ENCODE results near the gene METTL23. TPM values are rescaled to one million over a fixed set of nuclear protein-coding genes. Genes with fewer than 3 reads are reported as not detected.

Gene METTL23
- total RNA-seq, 1 experiment from 2014 or later = 43.4 TPM

DNA sequence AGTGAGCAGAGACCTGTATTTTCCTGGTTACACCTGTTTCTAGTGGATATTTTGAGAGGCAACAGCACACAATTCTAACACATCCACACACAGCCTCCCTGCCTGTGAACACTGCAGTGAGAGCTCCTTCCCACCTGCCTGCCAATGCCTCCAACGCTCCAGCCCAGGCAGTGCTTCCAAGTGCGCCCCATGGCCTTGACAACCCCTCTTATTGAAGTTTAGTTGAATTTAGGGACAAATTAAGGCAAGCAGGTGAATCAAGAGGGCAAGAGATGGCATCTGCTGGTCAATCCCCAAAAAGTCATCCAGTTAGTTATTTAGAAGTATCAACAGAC, 11.2 kb upstream of the METTL23 start:
- Histone ChIP-seq H4K20me1 (ENCODE audit: insufficient read depth, low read depth, low read length) (peaks cover 5% of the 10 kb centered on the region; the same call in 1 of the 2 replicates), H3K9me2 (replicated peaks; ENCODE audit: insufficient read depth, low read length) (no peaks in the 10 kb centered on the region), H3K27ac (ENCODE audit: low read length) (no peak overlapping the region), H2AFZ (ENCODE audit: low read length) (no peak overlapping the region), H3K9ac (ENCODE audit: low read length) (no peak overlapping the region), H3K9me3 (ENCODE audit: low read length) (no peaks in the 10 kb centered on the region), H3K4me2 (ENCODE audit: low read depth, low read length, poor library complexity, severe bottlenecking) (no peak overlapping the region), H3K4me1 (ENCODE audit: low read length) (no peaks in the 10 kb centered on the region), H3K79me2 (ENCODE audit: low read length) (no peaks in the 10 kb centered on the region), H3K27me3 (ENCODE audit: low read length) (no peaks in the 10 kb centered on the region), H3K36me3 (ENCODE audit: insufficient read depth, low read length) (peaks cover 23% of the 10 kb centered on the region), H3K4me3 (ENCODE audit: low read length) (no peak overlapping the region)
- DNase-seq = no peak

DNA sequence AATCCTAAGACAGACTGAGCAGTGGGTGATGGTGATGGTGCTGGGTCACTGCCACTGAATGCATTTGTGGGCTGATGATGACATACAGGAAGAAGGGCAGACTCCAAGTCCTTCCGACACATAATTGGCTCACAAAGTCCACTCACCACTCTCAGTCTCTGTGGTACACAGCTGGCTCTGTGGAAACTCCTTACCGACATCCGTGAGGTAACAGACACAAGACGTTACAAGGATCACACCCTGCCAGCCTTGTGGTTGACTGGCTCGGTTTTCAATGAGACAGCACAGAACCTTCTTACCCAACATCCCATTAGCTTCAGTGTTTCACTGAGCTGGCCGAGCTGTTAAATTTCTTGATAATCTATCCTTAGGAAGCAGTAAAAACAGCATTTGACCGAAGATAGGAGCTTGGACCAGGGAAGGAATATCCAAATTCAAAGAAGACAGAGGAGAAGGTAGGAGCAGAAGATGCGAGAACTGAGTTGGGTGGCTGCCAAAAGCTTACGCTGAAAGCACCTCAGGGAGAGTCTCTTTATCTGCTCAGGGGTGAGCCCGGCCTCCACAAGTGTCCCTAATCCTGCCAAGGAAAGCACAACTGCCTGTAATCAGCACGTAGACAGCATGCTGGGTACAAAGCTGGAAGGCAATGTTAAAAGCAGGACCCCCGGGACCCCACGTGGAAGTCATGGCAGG, 10.3 kb upstream of the METTL23 start:
- no peak overlapping the region for H3K4me2 ChIP-seq (ENCODE audit: low read depth, low read length, poor library complexity, severe bottlenecking)
- H3K4me1 ChIP-seq (ENCODE audit: low read length) = no peaks in the 10 kb centered on the region
- H3K79me2 ChIP-seq (ENCODE audit: low read length) = no peaks in the 10 kb centered on the region
- no peak overlapping the region for H2AFZ ChIP-seq (ENCODE audit: low read length)
- H3K9me3 ChIP-seq (ENCODE audit: low read length) = no peaks in the 10 kb centered on the region
- H3K9ac ChIP-seq (ENCODE audit: low read length) = no peak overlapping the region
- no peak overlapping the region for H3K27ac ChIP-seq (ENCODE audit: low read length)
- peaks cover 30% of the 10 kb centered on the region for H3K36me3 ChIP-seq (ENCODE audit: insufficient read depth, low read length)
- DNase-seq = no peak
- no peaks in the 10 kb centered on the region for H3K9me2 ChIP-seq (replicated peaks; ENCODE audit: insufficient read depth, low read length)
- no peak overlapping the region for H3K4me3 ChIP-seq (ENCODE audit: low read length)
- H3K27me3 ChIP-seq (ENCODE audit: low read length) = no peaks in the 10 kb centered on the region
- H4K20me1 ChIP-seq (ENCODE audit: insufficient read depth, low read depth, low read length) = peaks cover 5% of the 10 kb centered on the region; the same call in 1 of the 2 replicates

GRCh38 chr17:76716839-76717215, 9.8 kb upstream of the METTL23 start:
- Histone ChIP-seq H3K9me2 (replicated peaks; ENCODE audit: insufficient read depth, low read length) (no peaks in the 10 kb centered on the region), H3K4me2 (ENCODE audit: low read depth, low read length, poor library complexity, severe bottlenecking) (no peak overlapping the region), H3K36me3 (ENCODE audit: insufficient read depth, low read length) (peaks cover 35% of the 10 kb centered on the region), H2AFZ (ENCODE audit: low read length) (no peak overlapping the region), H4K20me1 (ENCODE audit: insufficient read depth, low read depth, low read length) (peaks cover 5% of the 10 kb centered on the region; the same call in 1 of the 2 replicates), H3K79me2 (ENCODE audit: low read length) (no peaks in the 10 kb centered on the region), H3K4me1 (ENCODE audit: low read length) (no peaks in the 10 kb centered on the region), H3K27me3 (ENCODE audit: low read length) (no peaks in the 10 kb centered on the region), H3K9me3 (ENCODE audit: low read length) (no peaks in the 10 kb centered on the region), H3K4me3 (ENCODE audit: low read length) (no peak overlapping the region), H3K27ac (ENCODE audit: low read length) (no peak overlapping the region), H3K9ac (ENCODE audit: low read length) (no peak overlapping the region)
- DNase-seq = no peak

DNA sequence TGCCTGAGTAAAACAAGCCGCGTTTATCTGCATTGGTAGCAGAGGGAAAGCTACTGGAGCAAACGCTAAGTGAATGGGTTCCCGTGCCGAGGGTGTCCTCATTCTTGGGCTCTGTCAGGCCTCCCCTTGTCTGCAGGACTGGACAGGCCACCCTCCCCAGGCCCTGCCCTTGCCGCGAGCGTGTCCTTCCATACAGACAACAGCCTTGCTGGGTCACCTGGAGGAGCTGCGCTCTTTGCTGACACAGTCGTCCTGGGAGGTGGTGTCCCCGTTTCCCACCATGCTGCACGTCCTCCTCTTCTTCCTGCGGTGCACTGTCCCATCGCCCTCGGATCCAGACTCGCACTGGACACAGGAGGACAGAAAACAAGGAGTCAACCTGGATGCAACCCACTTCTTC, 8.1 kb upstream of the METTL23 start:
- H3K27ac ChIP-seq (ENCODE audit: low read length) = no peak overlapping the region
- H4K20me1 ChIP-seq (ENCODE audit: insufficient read depth, low read depth, low read length) = peaks cover 5% of the 10 kb centered on the region; the same call in 1 of the 2 replicates
- peaks cover 40% of the 10 kb centered on the region for H3K36me3 ChIP-seq (ENCODE audit: insufficient read depth, low read length)
- no peaks in the 10 kb centered on the region for H3K4me1 ChIP-seq (ENCODE audit: low read length)
- no peak for DNase-seq
- no peaks in the 10 kb centered on the region for H3K27me3 ChIP-seq (ENCODE audit: low read length)
- no peaks in the 10 kb centered on the region for H3K9me2 ChIP-seq (replicated peaks; ENCODE audit: insufficient read depth, low read length)
- H3K9ac ChIP-seq (ENCODE audit: low read length) = no peak overlapping the region
- no peaks in the 10 kb centered on the region for H3K9me3 ChIP-seq (ENCODE audit: low read length)
- H3K4me2 ChIP-seq (ENCODE audit: low read depth, low read length, poor library complexity, severe bottlenecking) = no peak overlapping the region
- H2AFZ ChIP-seq (ENCODE audit: low read length) = no peak overlapping the region
- H3K79me2 ChIP-seq (ENCODE audit: low read length) = no peaks in the 10 kb centered on the region; the same call in 1 of the 2 replicates
- H3K4me3 ChIP-seq (ENCODE audit: low read length) = no peak overlapping the region

DNA sequence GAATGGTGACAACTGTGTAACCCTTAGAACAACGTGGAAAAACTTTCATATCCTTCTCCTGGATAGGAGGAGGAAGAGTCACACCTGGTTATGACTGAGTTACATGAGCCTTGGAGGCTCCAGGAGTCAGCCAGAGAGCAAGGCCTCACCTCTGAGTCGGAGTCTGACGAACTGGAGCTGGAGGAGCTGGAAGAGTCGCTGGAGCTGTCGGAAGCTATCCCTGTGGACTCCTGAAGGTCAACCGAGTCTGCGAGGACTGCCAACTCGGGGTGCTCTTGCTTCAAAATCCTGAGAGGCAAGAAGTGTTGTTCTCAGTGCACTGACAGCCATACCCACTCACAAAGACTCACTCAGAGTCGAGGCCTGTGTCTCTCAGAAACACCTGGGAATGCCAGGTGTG, 6.4 kb upstream of the METTL23 start:
- Histone ChIP-seq H3K79me2 (ENCODE audit: low read length) (peaks cover 15% of the 10 kb centered on the region), H3K4me1 (ENCODE audit: low read length) (peaks cover 4% of the 10 kb centered on the region), H3K27me3 (ENCODE audit: low read length) (no peaks in the 10 kb centered on the region), H3K9ac (ENCODE audit: low read length) (no peak overlapping the region), H4K20me1 (ENCODE audit: insufficient read depth, low read depth, low read length) (0 out of 2 replicates have a peak, but pooled peaks cover 2% of the 10 kb centered on the region), H3K9me2 (replicated peaks; ENCODE audit: insufficient read depth, low read length) (no peaks in the 10 kb centered on the region), H3K27ac (ENCODE audit: low read length) (no peak overlapping the region), H3K4me2 (ENCODE audit: low read depth, low read length, poor library complexity, severe bottlenecking) (no peak overlapping the region), H3K9me3 (ENCODE audit: low read length) (no peaks in the 10 kb centered on the region), H2AFZ (ENCODE audit: low read length) (no peak overlapping the region), H3K4me3 (ENCODE audit: low read length) (no peak overlapping the region), H3K36me3 (ENCODE audit: insufficient read depth, low read length) (peaks cover 43% of the 10 kb centered on the region)
- DNase-seq = no peak

DNA sequence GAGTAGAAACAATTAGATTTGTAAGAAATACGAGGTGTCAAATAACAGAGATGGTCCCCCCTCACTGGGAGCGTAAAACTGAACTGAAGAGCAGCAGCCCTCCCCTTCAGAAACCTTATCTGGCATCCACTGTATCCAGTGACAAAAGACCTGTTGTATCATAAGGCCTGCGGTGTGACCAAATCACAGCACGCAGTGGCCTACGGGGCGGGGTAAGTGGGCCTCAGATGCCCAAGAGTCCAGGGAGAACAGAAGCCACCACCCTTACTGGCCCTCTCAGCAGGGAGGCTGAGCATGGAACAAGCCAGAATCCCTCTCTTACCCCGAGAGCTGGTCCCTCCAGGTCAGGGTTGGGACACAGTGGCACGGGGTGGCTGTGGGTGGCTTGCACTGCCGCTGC, 5.7 kb upstream of the METTL23 start:
- no peak for DNase-seq
- Histone ChIP-seq H3K4me2 (ENCODE audit: low read depth, low read length, poor library complexity, severe bottlenecking) (no peak overlapping the region), H3K9ac (ENCODE audit: low read length) (no peak overlapping the region), H3K9me3 (ENCODE audit: low read length) (no peaks in the 10 kb centered on the region), H3K79me2 (ENCODE audit: low read length) (peaks cover 23% of the 10 kb centered on the region), H2AFZ (ENCODE audit: low read length) (no peak overlapping the region), H3K4me3 (ENCODE audit: low read length) (no peak overlapping the region), H3K4me1 (ENCODE audit: low read length) (peaks cover 9% of the 10 kb centered on the region), H3K9me2 (replicated peaks; ENCODE audit: insufficient read depth, low read length) (no peaks in the 10 kb centered on the region), H3K27ac (ENCODE audit: low read length) (no peak overlapping the region), H3K36me3 (ENCODE audit: insufficient read depth, low read length) (peaks cover 43% of the 10 kb centered on the region), H4K20me1 (ENCODE audit: insufficient read depth, low read depth, low read length) (no peaks in the 10 kb centered on the region), H3K27me3 (ENCODE audit: low read length) (no peaks in the 10 kb centered on the region)

- H3K36me3 ChIP-seq (ENCODE audit: insufficient read depth, low read length) = peaks cover 39% of the 10 kb centered on the region
- H2AFZ ChIP-seq (ENCODE audit: low read length) = no peak overlapping the region
- H3K4me2 ChIP-seq (ENCODE audit: low read depth, low read length, poor library complexity, severe bottlenecking) = no peak overlapping the region
- peaks cover 9% of the 10 kb centered on the region for H3K4me1 ChIP-seq (ENCODE audit: low read length)
- no peak overlapping the region for H3K9ac ChIP-seq (ENCODE audit: low read length)
- H3K9me2 ChIP-seq (replicated peaks; ENCODE audit: insufficient read depth, low read length) = no peaks in the 10 kb centered on the region
- no peaks in the 10 kb centered on the region for H3K27me3 ChIP-seq (ENCODE audit: low read length)
- DNase-seq = no peak
- H4K20me1 ChIP-seq (ENCODE audit: insufficient read depth, low read depth, low read length) = no peaks in the 10 kb centered on the region
- peaks cover 25% of the 10 kb centered on the region for H3K79me2 ChIP-seq (ENCODE audit: low read length)
- no peak overlapping the region for H3K27ac ChIP-seq (ENCODE audit: low read length)
- H3K4me3 ChIP-seq (ENCODE audit: low read length) = no peak overlapping the region
- no peaks in the 10 kb centered on the region for H3K9me3 ChIP-seq (ENCODE audit: low read length)
Observed at GRCh38 chr17:76721463-76721862, 5.2 kb upstream of the METTL23 start.

DNA sequence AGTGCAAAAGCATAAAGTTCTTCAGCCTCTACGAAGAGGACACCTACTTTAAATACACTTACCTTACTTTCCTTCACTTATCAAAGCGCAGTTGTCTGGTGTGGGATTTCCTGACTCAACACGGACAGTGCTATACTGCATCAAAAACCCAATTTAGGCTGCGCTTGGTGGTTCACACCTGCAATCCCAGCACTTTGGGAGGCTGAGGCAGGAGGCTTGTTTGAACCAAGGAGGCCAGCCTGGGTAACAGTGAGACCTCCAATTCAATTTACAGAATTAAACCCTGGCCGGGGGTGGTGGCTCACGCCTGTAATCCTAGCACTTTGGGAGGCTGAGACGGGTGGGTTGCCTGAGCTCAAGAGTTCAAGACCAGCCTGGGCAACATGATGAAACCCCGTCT, 4.4 kb upstream of the METTL23 start:
- Histone ChIP-seq H3K79me2 (ENCODE audit: low read length) (peaks cover 30% of the 10 kb centered on the region), H4K20me1 (ENCODE audit: insufficient read depth, low read depth, low read length) (peaks cover under 1% of the 10 kb centered on the region; the same call in 1 of the 2 replicates), H3K9me3 (ENCODE audit: low read length) (no peaks in the 10 kb centered on the region), H3K27me3 (ENCODE audit: low read length) (no peaks in the 10 kb centered on the region), H3K9me2 (replicated peaks; ENCODE audit: insufficient read depth, low read length) (no peaks in the 10 kb centered on the region), H3K36me3 (ENCODE audit: insufficient read depth, low read length) (peaks cover 39% of the 10 kb centered on the region), H3K4me2 (ENCODE audit: low read depth, low read length, poor library complexity, severe bottlenecking) (no peak overlapping the region), H3K4me3 (ENCODE audit: low read length) (no peak overlapping the region), H3K27ac (ENCODE audit: low read length) (no peak overlapping the region), H3K4me1 (ENCODE audit: low read length) (peaks cover 9% of the 10 kb centered on the region), H3K9ac (ENCODE audit: low read length) (no peak overlapping the region), H2AFZ (ENCODE audit: low read length) (no peak overlapping the region)
- DNase-seq = no peak

Measured in Karpas-422 (cell line).